GM12873 (cell line): ENCODE measurements around the gene ANTKMT.
A peak's percentile ranks its signal among the peaks of the same experiment; 100 is the strongest.

ENCODE experiments used
- TF ChIP-seq, protein P1 (sequence below): IDR thresholded peaks from 2 replicates; pipeline ENCODE4 v1.5.1; 2012; ENCODE audit warnings: low read depth, mild to moderate bottlenecking, moderate library complexity, low read length, control low read depth; ENCODE audit not compliant: insufficient read depth; ENCODE audit errors: missing control alignments

ANTKMT gene

DNA sequence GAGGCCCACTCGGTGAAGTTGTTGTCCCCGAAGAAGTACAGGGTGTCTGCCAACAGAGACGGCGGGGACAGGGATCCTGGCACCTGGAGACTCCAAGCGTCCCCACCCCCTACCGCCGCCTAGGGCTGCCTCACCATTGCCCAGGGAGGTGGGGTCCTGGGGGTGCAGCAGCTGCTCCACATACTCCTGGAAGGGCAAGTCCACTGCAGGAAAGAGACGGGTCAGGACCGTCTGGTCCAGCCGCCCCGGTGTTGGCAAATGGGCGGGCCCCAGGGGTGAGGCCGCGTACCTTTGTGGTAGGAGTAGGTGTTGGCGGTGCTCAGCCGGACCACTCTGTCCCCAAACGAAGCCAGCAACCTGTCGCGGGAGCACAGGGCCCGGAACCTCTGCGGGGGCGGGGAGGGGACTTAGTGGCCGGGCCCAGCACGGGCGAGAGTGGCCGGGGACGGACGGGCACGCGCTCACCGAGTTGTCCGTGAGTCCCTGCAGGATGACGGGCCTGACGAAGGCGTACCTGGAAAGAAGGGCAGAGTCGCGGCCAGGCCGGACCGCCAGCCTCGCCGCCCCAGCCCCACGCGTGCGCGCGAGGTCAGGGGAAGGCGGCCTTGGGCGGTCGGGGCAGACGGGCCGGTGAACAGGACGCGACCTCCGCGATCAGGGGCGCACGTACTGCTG lies 37.4 kb upstream of the ANTKMT start:
- TF ChIP-seq, protein P1, sequence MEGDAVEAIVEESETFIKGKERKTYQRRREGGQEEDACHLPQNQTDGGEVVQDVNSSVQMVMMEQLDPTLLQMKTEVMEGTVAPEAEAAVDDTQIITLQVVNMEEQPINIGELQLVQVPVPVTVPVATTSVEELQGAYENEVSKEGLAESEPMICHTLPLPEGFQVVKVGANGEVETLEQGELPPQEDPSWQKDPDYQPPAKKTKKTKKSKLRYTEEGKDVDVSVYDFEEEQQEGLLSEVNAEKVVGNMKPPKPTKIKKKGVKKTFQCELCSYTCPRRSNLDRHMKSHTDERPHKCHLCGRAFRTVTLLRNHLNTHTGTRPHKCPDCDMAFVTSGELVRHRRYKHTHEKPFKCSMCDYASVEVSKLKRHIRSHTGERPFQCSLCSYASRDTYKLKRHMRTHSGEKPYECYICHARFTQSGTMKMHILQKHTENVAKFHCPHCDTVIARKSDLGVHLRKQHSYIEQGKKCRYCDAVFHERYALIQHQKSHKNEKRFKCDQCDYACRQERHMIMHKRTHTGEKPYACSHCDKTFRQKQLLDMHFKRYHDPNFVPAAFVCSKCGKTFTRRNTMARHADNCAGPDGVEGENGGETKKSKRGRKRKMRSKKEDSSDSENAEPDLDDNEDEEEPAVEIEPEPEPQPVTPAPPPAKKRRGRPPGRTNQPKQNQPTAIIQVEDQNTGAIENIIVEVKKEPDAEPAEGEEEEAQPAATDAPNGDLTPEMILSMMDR, result no peak

DNA sequence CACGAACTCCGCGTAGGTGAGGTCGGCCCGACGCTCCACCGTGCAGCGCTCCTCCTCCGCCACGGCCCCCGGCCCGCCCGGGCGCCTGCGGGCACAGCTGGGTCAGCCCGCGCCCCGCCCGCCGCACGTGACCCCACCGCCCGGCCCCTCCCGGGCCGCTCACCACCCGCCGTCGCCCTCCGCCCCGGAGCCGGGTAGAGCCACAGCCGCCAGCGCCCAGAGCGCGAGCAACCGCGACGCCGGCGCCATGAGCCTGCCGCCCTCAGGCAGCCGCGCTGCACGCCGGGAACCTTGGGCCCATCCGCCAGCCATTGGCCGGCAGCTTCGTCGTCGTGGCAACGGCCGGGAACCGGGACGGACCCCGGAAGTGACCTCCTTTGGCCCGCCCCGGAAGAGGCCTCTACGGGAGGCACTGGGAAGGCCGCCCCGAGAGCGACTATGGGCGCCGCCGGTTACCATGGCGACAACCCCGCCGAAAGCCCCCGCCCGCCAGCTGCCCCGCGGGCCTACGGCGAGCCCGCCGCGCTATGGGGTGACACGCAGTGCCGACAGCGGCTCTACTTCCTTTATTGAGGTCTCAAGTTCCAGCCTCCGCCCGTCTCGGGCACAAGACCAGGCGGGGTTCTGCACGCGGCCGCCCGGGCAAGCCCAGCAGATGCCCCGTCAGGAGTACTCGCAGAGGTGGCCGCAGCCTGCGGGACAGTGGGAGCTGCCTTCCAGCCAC lies 36.7 kb upstream of the ANTKMT start, which contains the start of gene JMJD8:
Gene JMJD8, minus strand, starts transcription at position 264 of the 724 bp plus-strand sequence. Its CDS starts 15 bp downstream, at position 249.
- TF ChIP-seq, protein P1, result no peak

DNA sequence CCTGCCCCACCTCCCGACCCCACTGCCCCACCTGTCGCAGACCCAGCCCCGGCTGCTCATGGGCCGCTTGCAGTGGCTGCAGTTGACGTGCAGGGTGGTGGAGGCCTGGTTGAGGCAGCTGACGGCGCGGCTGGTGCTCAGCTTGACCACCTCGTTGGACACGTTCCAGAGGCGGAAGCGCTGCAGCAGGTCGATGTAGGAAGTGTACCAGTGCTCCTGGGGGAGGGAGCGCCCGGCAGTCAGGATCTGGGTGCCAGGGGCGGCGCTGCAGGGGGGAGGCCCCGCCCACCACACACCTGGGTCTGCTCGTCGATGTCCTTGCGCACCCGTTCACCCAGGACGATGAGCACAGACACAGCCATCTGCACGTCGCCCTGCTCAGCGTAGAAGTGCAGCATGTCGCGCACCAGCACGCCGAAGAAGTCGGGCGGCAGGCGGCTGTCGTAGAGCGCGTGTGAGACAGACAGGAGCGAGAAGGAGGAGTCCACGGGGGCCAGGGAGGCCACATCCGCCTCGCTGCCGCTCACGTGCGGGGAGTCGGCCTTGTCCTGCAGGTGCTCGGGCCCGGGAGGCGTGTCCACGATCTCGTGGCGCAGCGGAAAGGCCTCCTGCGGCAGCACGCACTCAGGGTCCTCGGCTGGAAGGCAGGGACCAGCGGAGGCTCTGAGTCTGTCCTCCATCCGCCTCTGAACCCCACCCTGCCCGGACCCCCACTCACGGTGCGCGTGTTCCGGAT lies 35.8 kb upstream of the ANTKMT start:
- TF ChIP-seq, protein P1, result no peak

DNA sequence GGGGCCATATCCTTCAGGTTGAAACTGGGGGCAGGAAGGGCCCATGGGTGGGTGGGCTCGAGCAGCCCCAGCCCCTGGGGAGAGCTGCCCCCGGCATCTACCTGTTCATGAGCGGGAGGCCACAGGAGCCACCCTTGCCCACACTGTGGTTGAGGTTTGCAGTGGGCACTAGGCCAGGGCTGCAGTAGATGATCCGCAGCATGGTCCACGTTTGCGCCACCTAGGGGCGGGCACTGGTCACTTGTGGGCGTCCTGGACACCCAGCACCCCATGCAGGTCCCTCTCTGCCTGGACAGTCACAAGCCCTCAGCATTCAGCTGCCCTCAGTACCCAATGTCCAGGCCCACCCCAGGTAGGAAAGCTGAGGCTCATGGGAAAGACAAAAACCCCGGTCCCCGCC lies 35.0 kb upstream of the ANTKMT start:
- TF ChIP-seq, protein P1, result peak; percentile 44

DNA sequence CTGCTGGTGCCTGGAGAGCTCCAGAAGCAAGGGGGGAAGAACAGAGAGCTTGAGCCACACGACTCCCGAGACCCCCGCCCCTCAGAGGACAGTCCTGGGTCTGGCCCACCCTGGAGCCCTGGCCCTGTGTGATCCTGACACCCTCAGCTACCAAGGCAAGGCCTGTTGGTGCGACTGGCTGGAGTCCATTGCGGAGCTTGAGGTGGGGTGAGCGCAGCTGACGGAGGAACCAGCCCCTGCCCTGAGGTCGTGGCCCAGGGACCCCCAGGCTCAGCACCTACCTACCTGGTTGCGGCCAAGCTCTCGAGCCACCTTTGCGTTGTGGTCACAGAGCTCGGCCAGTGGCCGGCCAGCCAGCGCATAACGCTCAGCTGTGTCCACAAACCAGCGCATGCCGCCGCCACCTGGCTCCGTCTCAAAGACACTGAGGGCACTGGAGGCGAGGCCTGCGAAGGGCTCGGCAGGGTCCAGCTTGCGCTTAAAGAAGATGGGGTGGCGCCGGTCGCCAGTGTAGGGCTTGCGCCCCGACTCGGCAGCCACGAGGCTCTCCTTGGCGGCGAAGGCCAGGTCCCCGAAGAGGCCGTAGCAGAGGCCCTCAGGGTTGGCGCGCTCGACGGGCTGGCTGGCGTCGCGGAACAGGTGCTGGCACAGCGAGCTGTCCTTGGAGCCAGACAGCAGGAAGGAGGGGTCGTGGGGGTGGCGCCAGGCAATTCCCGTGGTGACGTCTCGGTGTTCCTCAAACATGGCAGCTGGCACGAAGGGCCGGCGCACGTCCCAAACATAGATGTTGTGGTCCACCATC lies 34.3 kb upstream of the ANTKMT start:
- TF ChIP-seq, protein P1, result no peak

DNA sequence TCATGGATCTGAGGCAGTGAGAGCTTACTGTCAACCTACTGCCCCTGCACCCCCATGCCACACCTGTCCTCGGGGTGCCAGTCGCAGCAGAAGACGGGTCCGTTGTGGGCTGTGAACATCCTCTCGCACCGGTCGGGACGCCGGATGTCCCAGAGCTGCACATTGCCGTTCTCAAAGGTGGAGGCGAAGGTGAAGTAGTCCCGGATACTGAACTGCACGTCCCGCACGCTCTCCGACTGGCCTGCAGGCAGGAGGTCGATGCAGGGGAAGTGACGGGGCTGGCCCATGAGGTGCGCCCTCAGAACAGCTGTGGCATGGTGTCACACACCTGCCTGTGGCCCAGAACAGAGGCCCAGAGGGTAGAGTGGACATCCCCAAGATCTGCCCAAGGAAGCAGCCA lies 33.4 kb upstream of the ANTKMT start:
- TF ChIP-seq, protein P1, result no peak
